Activated CD8-positive, alpha-beta T cell treated with anti-CD3 and anti-CD28 coated beads for 36 hours (primary cell): ENCODE results near the gene INSIG2. TPM values are rescaled to one million over a fixed set of nuclear protein-coding genes. Genes with fewer than 3 reads are reported as not detected.

Experiments used
- ATAC-seq: fragments of 200-7000 bp; cut with Tn5 transposase; one replicate; pipeline ENCODE4 v1.10.0; 2021; ENCODE audit warnings: mild to moderate bottlenecking, moderate library complexity
- CTCF ChIA-PET: fragments of 350-600 bp; sonication (Branson Sonifier 250); formaldehyde crosslinking; loops from one replicate; lab custom pipeline; 2021; ENCODE audit warnings: antibody characterized with exemption; lab: Charles Lee
- POLR2A ChIA-PET: fragments of 350-600 bp; sonication (Branson Sonifier 250); formaldehyde crosslinking; loops from one replicate; lab custom pipeline; 2021; ENCODE audit warnings: antibody characterized with exemption; lab: Charles Lee
- DNase-seq: peaks from one replicate; pipeline ENCODE4 v3.0.0-alpha.2; 2020
- H3K27ac Mint-ChIP-seq: one replicate; pipeline ENCODE4 v1.8.0; 2021; ENCODE audit warnings: mild to moderate bottlenecking, mixed read lengths
- H3K27me3 Mint-ChIP-seq: one replicate; pipeline ENCODE4 v1.8.0; 2021; ENCODE audit warnings: mixed read lengths
- H3K36me3 Mint-ChIP-seq: one replicate; pipeline ENCODE4 v1.8.0; 2021; ENCODE audit warnings: low read depth, mixed read lengths
- H3K4me1 Mint-ChIP-seq: one replicate; pipeline ENCODE4 v1.8.0; 2021; ENCODE audit warnings: low read depth, mixed read lengths
- H3K4me3 Mint-ChIP-seq: one replicate; pipeline ENCODE4 v1.8.0; 2021; ENCODE audit warnings: mild to moderate bottlenecking, moderate library complexity, mixed read lengths
- H3K9me3 Mint-ChIP-seq: one replicate; pipeline ENCODE4 v1.8.0; 2021; ENCODE audit warnings: mixed read lengths
- CTCF ChIP-seq: fragments of 200-600 bp; IDR thresholded peaks from one replicate; pipeline ENCODE4 v1.8.0; 2022; ENCODE audit warnings: antibody characterized with exemption, mild to moderate bottlenecking
- intact Hi-C: fragments of 100-400 bp; cut with micrococcal nuclease; formaldehyde crosslinking; loops from one replicate; pipeline ENCODE4 v1.10.0; 2022
- total RNA-seq, 2 experiments: library from RNA; stranded (reverse); gene quantifications; one replicate each; pipeline ENCODE4 v1.2.3, GENCODE V29; 2021

INSIG2 gene
- total RNA-seq, 2 experiments from 2014 or later = 87.2 to 104 TPM

GRCh38 chr2:118120401-118120780 lies 32.1 kb downstream of the INSIG2 start:
- ATAC-seq = no peak
- ChIA-PET POLR2A (no interaction called here), CTCF (no interaction called here)
- no peak for TF ChIP-seq CTCF
- Mint-ChIP-seq H3K36me3 (no peaks in the 10 kb centered on the region), H3K27ac (no peak overlapping the region), H3K4me3 (no peak overlapping the region), H3K9me3 (no peaks in the 10 kb centered on the region), H3K4me1 (no peaks in the 10 kb centered on the region), H3K27me3 (peaks cover 3% of the 10 kb centered on the region)
- no peak for DNase-seq
- intact Hi-C loops = no loop called here

- intact Hi-C loops = no loop called here
- CTCF ChIA-PET = no interaction called here
- ATAC-seq (no peak), DNase-seq (no peak)
- no peaks in the 10 kb centered on the region for H3K9me3 Mint-ChIP-seq
- no peak overlapping the region for H3K27ac Mint-ChIP-seq
- H3K36me3 Mint-ChIP-seq = no peaks in the 10 kb centered on the region
- no peak for TF ChIP-seq CTCF
- POLR2A ChIA-PET = interaction anchor here (0.8 kb wide), 1 partner anchor 67 kb away, joined by 3 read pairs; no protein-coding TSS in a partner anchor
- H3K4me1 Mint-ChIP-seq = no peaks in the 10 kb centered on the region
- H3K4me3 Mint-ChIP-seq = no peak overlapping the region
- peaks cover 5% of the 10 kb centered on the region for H3K27me3 Mint-ChIP-seq
Measured at GRCh38 chr2:118121101-118121500, 32.8 kb downstream of the INSIG2 start.

- POLR2A ChIA-PET = no interaction called here
Measured at GRCh38 chr2:118121986-118122524, 33.8 kb downstream of the INSIG2 start.

GRCh38 chr2:118122594-118123281 lies 34.5 kb downstream of the INSIG2 start:
- H3K27ac Mint-ChIP-seq = no peak overlapping the region
- no peak for TF ChIP-seq CTCF
- intact Hi-C loops = no loop called here
- H3K4me1 Mint-ChIP-seq = no peaks in the 10 kb centered on the region
- peaks cover 15% of the 10 kb centered on the region for H3K27me3 Mint-ChIP-seq
- H3K4me3 Mint-ChIP-seq = no peak overlapping the region
- H3K9me3 Mint-ChIP-seq = no peaks in the 10 kb centered on the region
- ChIA-PET CTCF (no interaction called here), POLR2A (no interaction called here)
- no peaks in the 10 kb centered on the region for H3K36me3 Mint-ChIP-seq
- ATAC-seq (no peak), DNase-seq (no peak)

More at GRCh38 chr2:118121986-118122524, 33.8 kb downstream of the INSIG2 start:
- no peak for ATAC-seq
- CTCF ChIA-PET = no interaction called here
- TF ChIP-seq CTCF = no peak
- Mint-ChIP-seq H3K27ac (no peak overlapping the region), H3K4me1 (no peaks in the 10 kb centered on the region), H3K4me3 (no peak overlapping the region), H3K9me3 (no peaks in the 10 kb centered on the region), H3K27me3 (peaks cover 9% of the 10 kb centered on the region), H3K36me3 (no peaks in the 10 kb centered on the region)
- DNase-seq = no peak
- intact Hi-C loops = no loop called here

- intact Hi-C loops = no loop called here
- Mint-ChIP-seq H3K4me1 (no peaks in the 10 kb centered on the region), H3K36me3 (no peaks in the 10 kb centered on the region), H3K4me3 (no peak overlapping the region), H3K27me3 (peaks cover 21% of the 10 kb centered on the region), H3K27ac (no peak overlapping the region), H3K9me3 (no peaks in the 10 kb centered on the region)
- no peak for TF ChIP-seq CTCF
- ChIA-PET CTCF (interaction anchor here (0.9 kb wide), 1 partner anchor 91 kb away, joined by 3 read pairs; no protein-coding TSS in a partner anchor), POLR2A (no interaction called here)
- DNase-seq (no peak), ATAC-seq (no peak)
Measured at GRCh38 chr2:118123561-118124232, 35.4 kb downstream of the INSIG2 start.
